A549 (cell line): ENCODE measurements around the gene PSMB11. TPM values are rescaled to one million over a fixed set of nuclear protein-coding genes. Genes with fewer than 3 reads are reported as not detected.

Experiments
- ATAC-seq, 2 experiments: fragments of 200-7000 bp in 1 of 2; fragments of >200 bp in 1 of 2; cut with Nextera tagmentation in 1 of 2; cut with Tn5 transposase in 1 of 2; 3 replicates each; pipeline versions ENCODE4 v1.8.0 to v1.9.1; 2018 to 2020; ENCODE audit warnings: mild to moderate bottlenecking in 1 of 2, moderate library complexity in 1 of 2
- CTCF ChIA-PET: fragments of 300-600 bp; sonication (Branson Sonifier 250); formaldehyde crosslinking; extraction: SDS; loops from one replicate; lab custom pipeline; 2021; ENCODE audit warnings: antibody characterized with exemption, inconsistent platforms; lab: Yijun Ruan, JAX
- POLR2A ChIA-PET: fragments of 350-600 bp; formaldehyde crosslinking; extraction: SDS; loops from one replicate; lab custom pipeline; 2021; ENCODE audit warnings: antibody characterized with exemption, inconsistent platforms; lab: Yijun Ruan, JAX
- DNase-seq, 2 experiments: peaks; one replicate each; pipeline versions ENCODE4 v3.0.0 to v3.0.0-alpha.2; 2011 to 2016; ENCODE audit warnings: low read depth in 1 of 2, low spot score in 1 of 2
- FAIRE-seq: peaks from 2 replicates; lab custom pipeline; 2011; peaks lifted over from hg19 to GRCh38; lab: Jason Lieb, UNC
- H3K27ac ChIP-seq, 2 experiments: fragments of >200 bp; sonication (Bioruptor Twin); formaldehyde crosslinking; 3 replicates each; pipeline ENCODE4 v1.5.1; 2016 to 2017
- H3K4me1 ChIP-seq: fragments of >200 bp; sonication (Bioruptor Twin); formaldehyde crosslinking; 3 replicates; pipeline ENCODE4 v1.6.1; 2016
- H3K4me2 ChIP-seq: fragments of >200 bp; sonication (Bioruptor Twin); formaldehyde crosslinking; 3 replicates; pipeline ENCODE4 v1.6.1; 2016
- H3K4me3 ChIP-seq: fragments of >200 bp; sonication (Bioruptor Twin); formaldehyde crosslinking; 3 replicates; pipeline ENCODE4 v1.5.1; 2016
- H3K9me3 ChIP-seq: fragments of >200 bp; sonication (Bioruptor Twin); formaldehyde crosslinking; 3 replicates; pipeline ENCODE4 v1.6.1; 2016
- BHLHE40 ChIP-seq: IDR thresholded peaks from 2 replicates; pipeline ENCODE4 v1.6.1; 2012; ENCODE audit warnings: low read depth, low read length, inconsistent platforms
- CBX2 ChIP-seq: fragments of 200-600 bp; sonication (generic); IDR thresholded peaks from 2 replicates; pipeline ENCODE4 v1.6.1; 2016; ENCODE audit warnings: low read depth, mild to moderate bottlenecking, borderline replicate concordance
- CBX8 ChIP-seq: fragments of 200-600 bp; sonication (generic); IDR thresholded peaks from 2 replicates; pipeline ENCODE4 v1.6.1; 2016
- CEBPB ChIP-seq, 2 experiments: fragments of >200 bp in 1 of 2; sonication (Bioruptor Twin) in 1 of 2; formaldehyde crosslinking in 1 of 2; IDR thresholded peaks; 2 replicates each; pipeline ENCODE4 v1.6.1; 2012 to 2016
- CHD2 ChIP-seq: fragments of 150-350 bp; IDR thresholded peaks from 2 replicates; pipeline ENCODE4 v1.6.1; 2014; ENCODE audit warnings: low read length; ENCODE audit not compliant: partially characterized antibody
- CHD4 ChIP-seq: fragments of 200-600 bp; sonication (generic); IDR thresholded peaks from 2 replicates; pipeline ENCODE4 v1.6.1; 2016; ENCODE audit warnings: antibody characterized with exemption, mild to moderate bottlenecking, borderline replicate concordance
- EHF ChIP-seq: fragments of 250-450 bp; sonication (Bioruptor Pico); IDR thresholded peaks from 2 replicates; pipeline ENCODE4 v1.5.0; 2020; ENCODE audit warnings: mild to moderate bottlenecking
- EP300 ChIP-seq, 2 experiments: fragments of >200 bp; sonication (Bioruptor Twin); formaldehyde crosslinking; IDR thresholded peaks; 2 replicates in 1 of 2; 3 replicates in 1 of 2; pipeline ENCODE4 v1.6.1; 2016 to 2017
- ESRRA ChIP-seq: fragments of 150-350 bp; IDR thresholded peaks from 2 replicates; pipeline ENCODE4 v1.6.1; 2014; ENCODE audit warnings: mild to moderate bottlenecking, low read length, borderline replicate concordance
- FOSB ChIP-seq: fragments of 250-450 bp; sonication (Bioruptor Pico); IDR thresholded peaks from 2 replicates; pipeline ENCODE4 v1.5.0; 2020; ENCODE audit warnings: mild to moderate bottlenecking, moderate library complexity
- FOXS1 ChIP-seq: fragments of 250-450 bp; sonication (Bioruptor Pico); IDR thresholded peaks from 2 replicates; pipeline ENCODE4 v1.5.0; 2020; ENCODE audit warnings: mild to moderate bottlenecking, moderate library complexity
- GATA3 ChIP-seq: IDR thresholded peaks from 2 replicates; pipeline ENCODE4 v1.6.1; 2012; ENCODE audit warnings: borderline replicate concordance
- HDAC2 ChIP-seq: fragments of 200-600 bp; sonication (generic); IDR thresholded peaks from 2 replicates; pipeline ENCODE4 v1.6.1; 2016
- HEYL ChIP-seq: fragments of 250-450 bp; sonication (Bioruptor Pico); IDR thresholded peaks from 2 replicates; pipeline ENCODE4 v1.8.0; 2021; ENCODE audit warnings: mild to moderate bottlenecking, moderate library complexity
- JUN ChIP-seq, 2 experiments: fragments of >200 bp; sonication (Bioruptor Twin); formaldehyde crosslinking; IDR thresholded peaks; 2 replicates in 1 of 2; 3 replicates in 1 of 2; pipeline ENCODE4 v1.6.1; 2016 to 2017
- JUNB ChIP-seq: fragments of >200 bp; sonication (Bioruptor Twin); formaldehyde crosslinking; IDR thresholded peaks from 2 replicates; pipeline ENCODE4 v1.6.1; 2016
- KDM1A ChIP-seq: fragments of 200-600 bp; sonication (generic); IDR thresholded peaks from 2 replicates; pipeline ENCODE4 v1.6.1; 2016; ENCODE audit warnings: low read depth, mild to moderate bottlenecking
- MAFK ChIP-seq: fragments of 450-650 bp; IDR thresholded peaks from 2 replicates; pipeline ENCODE4 v1.6.1; 2014; ENCODE audit not compliant: partially characterized antibody
- MAZ ChIP-seq: fragments of 150-350 bp; IDR thresholded peaks from 2 replicates; pipeline ENCODE4 v1.6.1; 2014; ENCODE audit warnings: antibody characterized with exemption, low read depth, low read length, borderline replicate concordance
- MYC ChIP-seq: IDR thresholded peaks from 2 replicates; pipeline ENCODE4 v1.6.1; 2012; ENCODE audit warnings: mild to moderate bottlenecking, inconsistent platforms, low read length, improper control_type of control experiment, borderline replicate concordance
- NFE2L2 ChIP-seq: fragments of 150-350 bp; conservative IDR thresholded peaks from 2 replicates; pipeline ENCODE4 v1.6.1; 2014; ENCODE audit warnings: low read length
- NPAS2 ChIP-seq: fragments of 250-450 bp; sonication (Bioruptor Pico); IDR thresholded peaks from 2 replicates; pipeline ENCODE4 v1.8.0; 2022; ENCODE audit warnings: mild to moderate bottlenecking, moderate library complexity, borderline replicate concordance
- NR3C1 ChIP-seq: fragments of >200 bp; sonication (Bioruptor Twin); formaldehyde crosslinking; IDR thresholded peaks from 3 replicates; pipeline ENCODE4 v1.6.1; 2017
- POLR2AphosphoS2 ChIP-seq: conservative IDR thresholded peaks from 2 replicates; pipeline ENCODE4 v1.6.1; 2012; ENCODE audit warnings: low read length, improper control_type of control experiment, inconsistent platforms
- RARB ChIP-seq: fragments of 250-450 bp; sonication (Bioruptor Pico); IDR thresholded peaks from 2 replicates; pipeline ENCODE4 v1.8.0; 2021; ENCODE audit warnings: mild to moderate bottlenecking, moderate library complexity
- RFX5 ChIP-seq: fragments of 450-650 bp; IDR thresholded peaks from 2 replicates; pipeline ENCODE4 v1.7.1; 2014; ENCODE audit warnings: antibody characterized with exemption, mild to moderate bottlenecking, moderate library complexity
- RNF2 ChIP-seq: fragments of 200-600 bp; sonication (generic); IDR thresholded peaks from 2 replicates; pipeline ENCODE4 v1.6.1; 2016; ENCODE audit warnings: low read depth, mild to moderate bottlenecking, antibody characterized with exemption, moderate library complexity, borderline replicate concordance
- SMC3 ChIP-seq: fragments of >200 bp; sonication (Bioruptor Twin); formaldehyde crosslinking; IDR thresholded peaks from 3 replicates; pipeline ENCODE4 v1.6.1; 2018; ENCODE audit warnings: inconsistent platforms
- SREBF2 ChIP-seq: fragments of 450-650 bp; IDR thresholded peaks from 2 replicates; pipeline ENCODE4 v1.6.1; 2014; ENCODE audit warnings: mild to moderate bottlenecking, moderate library complexity
- TFCP2L1 ChIP-seq: fragments of 250-450 bp; sonication (Bioruptor Pico); IDR thresholded peaks from 2 replicates; pipeline ENCODE4 v1.5.0; 2021; ENCODE audit warnings: mild to moderate bottlenecking
- ZC3H11A ChIP-seq: fragments of 450-650 bp; IDR thresholded peaks from 2 replicates; pipeline ENCODE4 v1.6.1; 2014; ENCODE audit warnings: antibody characterized with exemption, mild to moderate bottlenecking
- ZFP36 ChIP-seq: fragments of 450-650 bp; IDR thresholded peaks from 2 replicates; pipeline ENCODE4 v1.6.1; 2014; ENCODE audit warnings: borderline replicate concordance; ENCODE audit not compliant: partially characterized antibody
- ZNF302 ChIP-seq: fragments of 250-450 bp; sonication (Bioruptor Pico); IDR thresholded peaks from 2 replicates; pipeline ENCODE4 v1.9.0; 2021; ENCODE audit warnings: inconsistent platforms, mild to moderate bottlenecking, moderate library complexity
- ZSCAN20 ChIP-seq: fragments of 250-450 bp; sonication (Bioruptor Pico); IDR thresholded peaks from 2 replicates; pipeline ENCODE4 v1.8.0; 2022; ENCODE audit warnings: mild to moderate bottlenecking, moderate library complexity
- WGBS: methylation state at CpG from one replicate; pipeline ENCODE4 v1.1.6; 2017; ENCODE audit errors: missing lambda C conversion rate; 5-methylcytosine and 5-hydroxymethylcytosine counted together
- polyA plus RNA-seq, 4 experiments: library from polyadenylated mRNA; depleted of rRNA in 3 of 4; stranded (reverse); fragments of >200 nt; fragmentation: RNase III in 1 of 4; extraction: RNeasy Plus Mini Kit Qiagen cat#74134 plus additional on column Dnase treatment in 1 of 4; gene quantifications; 2 replicates in 3 of 4; 3 replicates in 1 of 4; pipeline ENCODE4 v1.2.3, GENCODE V29; 2011 to 2017
- TF ChIP-seq, protein P1 (sequence below): IDR thresholded peaks from 2 replicates; pipeline ENCODE4 v1.6.1; 2012; ENCODE audit warnings: low read depth, borderline replicate concordance
- TF ChIP-seq, protein P2 (sequence below): fragments of >200 bp; sonication (Bioruptor Twin); formaldehyde crosslinking; IDR thresholded peaks from 3 replicates; pipeline ENCODE4 v1.6.1; 2016
- TF ChIP-seq, protein P3 (sequence below): fragments of 150-350 bp; IDR thresholded peaks from 2 replicates; pipeline ENCODE4 v1.6.1; 2014; ENCODE audit warnings: low read depth, mild to moderate bottlenecking, low read length
- TF ChIP-seq, protein P4 (sequence below): IDR thresholded peaks from 2 replicates; pipeline ENCODE4 v1.6.1; 2012
- TF ChIP-seq, protein P5 (sequence below): fragments of >200 bp; sonication (Bioruptor Twin); formaldehyde crosslinking; IDR thresholded peaks from 2 replicates; pipeline ENCODE4 v1.6.1; 2016

Gene PSMB11
- polyA plus RNA-seq, 2 of the 4 experiments (the other 2 are of a cell fraction): not detected

DNA sequence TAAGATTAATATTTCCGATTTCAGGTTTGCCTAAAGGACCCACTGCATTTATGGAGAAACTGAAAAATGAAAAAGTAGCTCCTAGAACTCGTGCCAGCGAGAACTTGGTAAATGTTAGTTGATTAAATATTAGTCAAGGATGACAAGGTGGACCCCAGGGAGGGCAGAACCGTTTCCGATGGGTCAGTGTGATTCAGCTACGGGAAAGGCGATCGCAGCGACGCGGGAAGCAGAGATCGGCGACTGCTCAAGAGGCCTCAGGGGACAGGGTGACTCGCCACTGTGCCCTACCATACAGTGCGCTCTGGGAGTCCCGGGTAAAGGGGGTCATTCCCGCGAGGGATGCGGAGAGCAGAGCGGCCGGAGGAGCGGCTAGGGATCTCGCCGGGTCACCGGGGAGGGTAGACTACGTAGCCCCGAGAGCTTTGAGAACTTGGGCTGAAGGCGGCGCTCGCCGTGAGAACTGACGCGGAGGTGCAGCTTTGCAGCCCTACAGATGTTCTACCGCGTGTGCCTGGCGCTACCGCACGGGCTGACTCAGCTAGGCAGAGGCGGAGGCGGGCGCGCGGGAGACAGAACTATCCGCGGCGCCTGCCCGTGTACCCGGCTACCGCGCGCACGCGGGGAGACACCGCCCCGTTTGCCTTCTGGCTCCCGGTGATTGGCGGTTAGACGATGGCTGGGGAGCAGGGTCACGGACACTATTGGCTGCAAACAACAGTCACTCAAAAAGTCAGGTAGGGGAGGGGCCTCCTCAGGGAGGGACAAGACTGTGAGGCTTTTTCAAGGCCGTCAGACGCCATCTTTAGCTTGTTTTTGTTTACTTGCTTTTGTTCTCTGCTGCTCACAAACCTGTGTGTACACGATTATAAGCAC lies 35.2 kb upstream of the PSMB11 start:
- FAIRE-seq (peak; percentile 79), ATAC-seq (peak; percentile 96 to 98), DNase-seq (peak; percentile 97 to 99)
- peaks cover 27% of the 10 kb centered on the region for H3K4me1 ChIP-seq
- H3K27ac ChIP-seq: peak overlapping the region; percentile 93
- H3K4me2 ChIP-seq: peak overlapping the region; percentile 81
- H3K4me3 ChIP-seq: peak overlapping the region; percentile 60
- POLR2A ChIA-PET: interaction anchor here (0.7 to 2.7 kb wide), 16 partner anchors 12 to 356 kb away, joined by 3 to 27 read pairs (median 8); partner anchors contain the start of genes ACIN1, AJUBA, C14orf119 and CDH24
- CTCF ChIA-PET: interaction anchor here (0.6 to 4.1 kb wide), 27 partner anchors 8 to 450 kb away, joined by 3 to 73 read pairs (median 4); partner anchors contain the start of genes AJUBA and CDH24
- WGBS: under 1% methylated on average over 36 of the region's 62 CpGs
- H3K9me3 ChIP-seq: no peaks in the 10 kb centered on the region
- TF ChIP-seq, protein P1, sequence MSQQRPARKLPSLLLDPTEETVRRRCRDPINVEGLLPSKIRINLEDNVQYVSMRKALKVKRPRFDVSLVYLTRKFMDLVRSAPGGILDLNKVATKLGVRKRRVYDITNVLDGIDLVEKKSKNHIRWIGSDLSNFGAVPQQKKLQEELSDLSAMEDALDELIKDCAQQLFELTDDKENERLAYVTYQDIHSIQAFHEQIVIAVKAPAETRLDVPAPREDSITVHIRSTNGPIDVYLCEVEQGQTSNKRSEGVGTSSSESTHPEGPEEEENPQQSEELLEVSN: peak; percentile 88
- TF ChIP-seq CHD2 (peak; percentile 36), ZSCAN20 (CRISPR knock-in tag) (no peak), KDM1A (0 out of 2 replicates have a peak, but pooled peaks have one; percentile 46), GATA3 (no peak), HDAC2 (no peak), CHD4 (no peak), JUNB (no peak), MYC (peak; percentile 84), NR3C1 (no peak), FOXS1 (0 out of 2 replicates have a peak, but pooled peaks have one; percentile 20), NPAS2 (no peak), CBX2 (no peak), ZFP36 (no peak), EP300 (IDR thresholded peaks at IDR 0.05) (no peak), EHF (no peak), BHLHE40 (peak; percentile 44; the same call in 1 of the 2 replicates), POLR2AphosphoS2 (no peak), SMC3 (0 out of 3 replicates have a peak, but pooled peaks have one; percentile 20), RNF2 (no peak), CEBPB (IDR thresholded peaks at IDR 0.05) (no peak), ESRRA (no peak), MAZ (no peak), JUN (IDR thresholded peaks at IDR 0.05) (peak; percentile 87 to 91), CBX8 (no peak), ZC3H11A (no peak), ZNF302 (CRISPR knock-in tag) (no peak), RFX5 (no peak; the same call in 1 of the 2 replicates), NFE2L2 (0 out of 2 replicates have a peak, but pooled peaks have one; percentile 0), RARB (CRISPR knock-in tag) (no peak), FOSB (no peak), TFCP2L1 (CRISPR knock-in tag) (0 out of 2 replicates have a peak, but pooled peaks have one; percentile 66), HEYL (CRISPR knock-in tag) (no peak), MAFK (peak; percentile 88), SREBF2 (no peak)
- TF ChIP-seq, protein P2, sequence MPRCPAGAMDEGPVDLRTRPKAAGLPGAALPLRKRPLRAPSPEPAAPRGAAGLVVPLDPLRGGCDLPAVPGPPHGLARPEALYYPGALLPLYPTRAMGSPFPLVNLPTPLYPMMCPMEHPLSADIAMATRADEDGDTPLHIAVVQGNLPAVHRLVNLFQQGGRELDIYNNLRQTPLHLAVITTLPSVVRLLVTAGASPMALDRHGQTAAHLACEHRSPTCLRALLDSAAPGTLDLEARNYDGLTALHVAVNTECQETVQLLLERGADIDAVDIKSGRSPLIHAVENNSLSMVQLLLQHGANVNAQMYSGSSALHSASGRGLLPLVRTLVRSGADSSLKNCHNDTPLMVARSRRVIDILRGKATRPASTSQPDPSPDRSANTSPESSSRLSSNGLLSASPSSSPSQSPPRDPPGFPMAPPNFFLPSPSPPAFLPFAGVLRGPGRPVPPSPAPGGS: peak; percentile 83; the same call in 2 of the 3 replicates
- TF ChIP-seq, protein P3, sequence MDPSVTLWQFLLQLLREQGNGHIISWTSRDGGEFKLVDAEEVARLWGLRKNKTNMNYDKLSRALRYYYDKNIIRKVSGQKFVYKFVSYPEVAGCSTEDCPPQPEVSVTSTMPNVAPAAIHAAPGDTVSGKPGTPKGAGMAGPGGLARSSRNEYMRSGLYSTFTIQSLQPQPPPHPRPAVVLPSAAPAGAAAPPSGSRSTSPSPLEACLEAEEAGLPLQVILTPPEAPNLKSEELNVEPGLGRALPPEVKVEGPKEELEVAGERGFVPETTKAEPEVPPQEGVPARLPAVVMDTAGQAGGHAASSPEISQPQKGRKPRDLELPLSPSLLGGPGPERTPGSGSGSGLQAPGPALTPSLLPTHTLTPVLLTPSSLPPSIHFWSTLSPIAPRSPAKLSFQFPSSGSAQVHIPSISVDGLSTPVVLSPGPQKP: no peak
- TF ChIP-seq, protein P4, sequence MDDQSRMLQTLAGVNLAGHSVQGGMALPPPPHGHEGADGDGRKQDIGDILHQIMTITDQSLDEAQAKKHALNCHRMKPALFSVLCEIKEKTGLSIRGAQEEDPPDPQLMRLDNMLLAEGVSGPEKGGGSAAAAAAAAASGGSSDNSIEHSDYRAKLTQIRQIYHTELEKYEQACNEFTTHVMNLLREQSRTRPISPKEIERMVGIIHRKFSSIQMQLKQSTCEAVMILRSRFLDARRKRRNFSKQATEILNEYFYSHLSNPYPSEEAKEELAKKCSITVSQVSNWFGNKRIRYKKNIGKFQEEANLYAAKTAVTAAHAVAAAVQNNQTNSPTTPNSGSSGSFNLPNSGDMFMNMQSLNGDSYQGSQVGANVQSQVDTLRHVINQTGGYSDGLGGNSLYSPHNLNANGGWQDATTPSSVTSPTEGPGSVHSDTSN: peak; percentile 88; the same call in 1 of the 2 replicates
- TF ChIP-seq, protein P5, sequence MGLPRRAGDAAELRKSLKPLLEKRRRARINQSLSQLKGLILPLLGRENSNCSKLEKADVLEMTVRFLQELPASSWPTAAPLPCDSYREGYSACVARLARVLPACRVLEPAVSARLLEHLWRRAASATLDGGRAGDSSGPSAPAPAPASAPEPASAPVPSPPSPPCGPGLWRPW: no peak
